IMR-90 (cell line): ENCODE measurements around the gene MSH3. TPM values are rescaled to one million over a fixed set of nuclear protein-coding genes. Genes with fewer than 3 reads are reported as not detected.

Source experiments
- ATAC-seq: fragments of 200-7000 bp; cut with Tn5 transposase; 2 replicates; pipeline ENCODE4 v1.9.1; 2020; ENCODE audit warnings: low read depth, mild to moderate bottlenecking, moderate library complexity
- BruUV-seq: library from RNA; stranded (reverse); fragments of 400-500 nt; replicated peaks from 2 replicates; lab custom pipeline; 2021; lab: Mats Ljungman, UMichigan
- CTCF ChIA-PET: fragments of 300-600 bp; formaldehyde crosslinking; extraction: SDS; loops from one replicate; lab custom pipeline; 2021; ENCODE audit warnings: antibody characterized with exemption; lab: Yijun Ruan, JAX
- POLR2A ChIA-PET: fragments of 300-600 bp; sonication (Branson Sonifier 250); formaldehyde crosslinking; loops from one replicate; lab custom pipeline; 2022; ENCODE audit warnings: antibody characterized with exemption; ENCODE audit not compliant: unreplicated experiment; lab: Charles Lee
- DNase-seq: peaks from one replicate; pipeline ENCODE4 v3.0.0; 2013
- H2AFZ ChIP-seq: replicated peaks from 2 replicates; pipeline ENCODE3; 2013; ENCODE audit warnings: low read length, mild to moderate bottlenecking; ENCODE audit not compliant: poor library complexity
- H2AK5ac ChIP-seq: 2 replicates; pipeline ENCODE4 v1.6.1; 2013; ENCODE audit warnings: low read depth, low read length, inconsistent platforms
- H2AK9ac ChIP-seq: replicated peaks from 2 replicates; pipeline ENCODE3; 2013; ENCODE audit warnings: mild to moderate bottlenecking, low read depth, low read length, moderate library complexity; ENCODE audit not compliant: poor library complexity
- H2BK120ac ChIP-seq: 2 replicates; pipeline ENCODE4 v1.6.1; 2013; ENCODE audit warnings: low read depth, low read length, inconsistent platforms
- H2BK15ac ChIP-seq: 3 replicates; pipeline ENCODE4 v1.6.1; 2013; ENCODE audit warnings: low read depth, low read length, inconsistent platforms
- H2BK20ac ChIP-seq: 2 replicates; pipeline ENCODE4 v1.6.1; 2013; ENCODE audit warnings: low read depth, mild to moderate bottlenecking, inconsistent platforms, low read length, moderate library complexity
- H2BK5ac ChIP-seq: 2 replicates; pipeline ENCODE4 v1.6.1; 2013; ENCODE audit warnings: mild to moderate bottlenecking, low read depth, low read length, inconsistent platforms; ENCODE audit not compliant: poor library complexity, severe bottlenecking
- H3K14ac ChIP-seq: replicated peaks from 2 replicates; pipeline ENCODE4 v1.6.1; 2013; ENCODE audit warnings: low read depth, low read length, inconsistent platforms
- H3K18ac ChIP-seq: 2 replicates; pipeline ENCODE4 v1.6.1; 2013; ENCODE audit warnings: low read depth, low read length, control low read depth
- H3K23ac ChIP-seq: 2 replicates; pipeline ENCODE4 v1.6.1; 2013; ENCODE audit warnings: low read depth, low read length, inconsistent platforms
- H3K27ac ChIP-seq: 2 replicates; pipeline ENCODE4 v1.5.1; 2013; ENCODE audit warnings: mild to moderate bottlenecking, control low read depth, low read length; ENCODE audit not compliant: insufficient read depth
- H3K27me3 ChIP-seq: 2 replicates; pipeline ENCODE4 v1.6.1; 2013; ENCODE audit warnings: low read length; ENCODE audit not compliant: control insufficient read depth, insufficient read depth
- H3K36me3 ChIP-seq: 2 replicates; pipeline ENCODE4 v1.6.1; 2013; ENCODE audit warnings: low read length, mixed read lengths; ENCODE audit not compliant: control insufficient read depth, insufficient read depth
- H3K4ac ChIP-seq: 2 replicates; pipeline ENCODE4 v1.6.1; 2013; ENCODE audit warnings: low read depth, low read length, inconsistent platforms
- H3K4me1 ChIP-seq: 2 replicates; pipeline ENCODE4 v1.6.1; 2013; ENCODE audit warnings: low read length, mixed read lengths; ENCODE audit not compliant: control insufficient read depth, insufficient read depth
- H3K4me2 ChIP-seq: 2 replicates; pipeline ENCODE4 v1.6.1; 2013; ENCODE audit warnings: low read depth, mild to moderate bottlenecking, control low read depth, low read length, moderate library complexity
- H3K4me3 ChIP-seq: 2 replicates; pipeline ENCODE4 v1.5.1; 2013; ENCODE audit warnings: low read depth, mild to moderate bottlenecking, control low read depth, low read length, moderate library complexity; ENCODE audit not compliant: insufficient read depth
- H3K56ac ChIP-seq: 2 replicates; pipeline ENCODE4 v1.6.1; 2013; ENCODE audit warnings: low read length, inconsistent platforms; ENCODE audit not compliant: insufficient read depth; ENCODE audit errors: extremely low read depth
- H3K79me1 ChIP-seq, 2 experiments: 2 replicates each; pipeline ENCODE4 v1.6.1; 2013; ENCODE audit warnings: low read length in 2 of 2, inconsistent platforms in 1 of 2, low read depth in 1 of 2
- H3K9ac ChIP-seq: 2 replicates; pipeline ENCODE4 v1.6.1; 2013; ENCODE audit warnings: low read depth, low read length, control low read depth
- H3K9me1 ChIP-seq: 2 replicates; pipeline ENCODE4 v1.6.1; 2013; ENCODE audit warnings: low read length, inconsistent platforms; ENCODE audit not compliant: insufficient read depth
- H3K9me3 ChIP-seq: 2 replicates; pipeline ENCODE4 v1.6.1; 2013; ENCODE audit warnings: low read length; ENCODE audit not compliant: control insufficient read depth, insufficient read depth
- H4K20me1 ChIP-seq: 2 replicates; pipeline ENCODE4 v1.6.1; 2013; ENCODE audit warnings: low read length, inconsistent platforms; ENCODE audit not compliant: insufficient read depth
- H4K5ac ChIP-seq: 2 replicates; pipeline ENCODE4 v1.6.1; 2013; ENCODE audit warnings: mild to moderate bottlenecking, low read depth, low read length, control low read depth
- H4K8ac ChIP-seq, 2 experiments: 2 replicates each; pipeline ENCODE4 v1.6.1; 2013; ENCODE audit warnings: low read depth in 2 of 2, low read length in 2 of 2, control low read depth in 1 of 2, inconsistent platforms in 1 of 2
- H4K91ac ChIP-seq: 2 replicates; pipeline ENCODE4 v1.6.1; 2013; ENCODE audit warnings: low read depth, low read length, inconsistent platforms; ENCODE audit not compliant: insufficient read depth
- BHLHE40 ChIP-seq: fragments of 150-350 bp; IDR thresholded peaks from 2 replicates; pipeline ENCODE4 v1.6.1; 2016; ENCODE audit warnings: mild to moderate bottlenecking, low read depth, low read length
- FOS ChIP-seq: fragments of 150-350 bp; IDR thresholded peaks from 2 replicates; pipeline ENCODE4 v1.6.1; 2016; ENCODE audit warnings: low read depth, low read length
- MXI1 ChIP-seq: IDR thresholded peaks from 2 replicates; pipeline ENCODE4 v1.6.1; 2012; ENCODE audit warnings: low read depth, mild to moderate bottlenecking, low read length, moderate library complexity, borderline replicate concordance
- NFE2L2 ChIP-seq: fragments of 150-350 bp; IDR thresholded peaks from 2 replicates; pipeline ENCODE4 v1.6.1; 2016; ENCODE audit warnings: low read depth, mild to moderate bottlenecking, low read length
- RAD21 ChIP-seq: IDR thresholded peaks from 2 replicates; pipeline ENCODE4 v1.6.1; 2012; ENCODE audit warnings: low read length, improper control_type of control experiment
- RCOR1 ChIP-seq: IDR thresholded peaks from 2 replicates; pipeline ENCODE4 v1.6.1; 2012; ENCODE audit warnings: mild to moderate bottlenecking, low read length, improper control_type of control experiment; ENCODE audit not compliant: insufficient replicate concordance
- RFX5 ChIP-seq: IDR thresholded peaks from 2 replicates; pipeline ENCODE4 v1.8.0; 2012; ENCODE audit warnings: low read depth, mild to moderate bottlenecking, low read length, moderate library complexity
- SMC3 ChIP-seq: fragments of 150-350 bp; IDR thresholded peaks from 2 replicates; pipeline ENCODE4 v1.6.1; 2016; ENCODE audit warnings: low read depth, mild to moderate bottlenecking, antibody characterized with exemption, low read length, moderate library complexity
- WGBS, 2 experiments: methylation state at CpG; one replicate each; pipeline versions ENCODE4 v1.1.5 to v1.1.7; 2013; ENCODE audit warnings: missing lambda C conversion rate in 2 of 2; ENCODE audit not compliant: insufficient read length in 1 of 2; ENCODE audit errors: extremely low coverage in 2 of 2; 5-methylcytosine and 5-hydroxymethylcytosine counted together
- dilution Hi-C: fragments of 300-500 bp; cut with HindIII; formaldehyde crosslinking; loops from one replicate; pipeline ENCODE4 v1.14.3; 2018; ENCODE audit warnings: low sequenced_read_pairs; ENCODE audit not compliant: unreplicated experiment
- in situ Hi-C: fragments of 300-500 bp; cut with MboI; formaldehyde crosslinking; loops from 3 replicates; pipeline ENCODE4 v1.14.3; 2019; ENCODE audit warnings: low sequenced_read_pairs, inconsistent platforms, mixed read lengths
- intact Hi-C: fragments of 100-400 bp; cut with micrococcal nuclease; formaldehyde crosslinking; loops from 2 replicates; pipeline ENCODE4 v1.10.0; 2022
- polyA plus RNA-seq, 3 experiments: library from polyadenylated mRNA; depleted of rRNA; stranded (reverse); fragments of >200 nt; gene quantifications; 2 replicates each; pipeline ENCODE4 v1.2.3, GENCODE V29; 2012; ENCODE audit warnings: low replicate concordance in 1 of 3
- total RNA-seq: library from RNA; depleted of rRNA; stranded (reverse); fragments of >200 nt; gene quantifications from 2 replicates; pipeline ENCODE4 v1.2.3, GENCODE V29; 2012
- TF ChIP-seq, protein P1 (sequence below): conservative IDR thresholded peaks from 2 replicates; pipeline ENCODE4 v1.5.1; 2012; ENCODE audit warnings: mild to moderate bottlenecking, low read depth, low read length, improper control_type of control experiment
- TF ChIP-seq, protein P2 (sequence below): fragments of 150-350 bp; IDR thresholded peaks from 2 replicates; pipeline ENCODE4 v1.6.1; 2016; ENCODE audit warnings: low read depth, mild to moderate bottlenecking, low read length, moderate library complexity, borderline replicate concordance
- TF ChIP-seq, protein P3 (sequence below): fragments of 150-350 bp; IDR thresholded peaks from 2 replicates; pipeline ENCODE4 v1.6.1; 2017; ENCODE audit warnings: mild to moderate bottlenecking, antibody characterized with exemption, low read length, low read depth

The MSH3 gene
- total and polyA plus RNA-seq, 2 of the 4 experiments (the other 2 are of a cell fraction) = 4.6 to 13.3 TPM

DNA sequence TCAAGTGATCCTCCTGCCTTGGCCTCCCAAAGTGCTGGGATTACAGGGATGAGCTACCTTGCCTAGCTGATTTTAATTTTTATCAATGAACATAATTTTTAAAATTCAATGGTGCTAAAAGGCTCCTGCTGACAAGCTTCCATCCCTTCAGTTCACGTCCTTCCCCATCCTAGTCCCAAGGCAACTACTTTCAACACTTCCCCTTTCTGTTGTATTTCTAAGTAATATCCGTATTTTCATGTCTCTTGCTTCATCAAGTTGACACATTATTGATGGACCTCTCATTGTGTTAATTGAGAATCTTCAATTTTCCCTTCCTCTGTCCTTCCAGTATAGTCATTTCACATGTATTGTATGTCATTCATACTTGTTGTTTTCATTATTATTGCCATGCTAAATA lies 211.9 kb downstream of the MSH3 start:
- Histone ChIP-seq H4K8ac (no peak overlapping the region), H3K27me3 (no peaks in the 10 kb centered on the region), H4K5ac (no peak overlapping the region), H2AK5ac (no peak overlapping the region), H3K23ac (no peak overlapping the region), H3K4me3 (no peak overlapping the region), H2BK5ac (no peak overlapping the region), H2AK9ac (no peak overlapping the region), H3K4me1 (peaks cover 3% of the 10 kb centered on the region; the same call in 1 of the 2 replicates), H2AFZ (no peak overlapping the region), H3K9me3 (no peaks in the 10 kb centered on the region), H3K9me1 (peaks cover under 1% of the 10 kb centered on the region; the same call in 1 of the 2 replicates), H3K18ac (no peak overlapping the region), H3K56ac (no peak overlapping the region), H3K4ac (no peak overlapping the region), H3K79me1 (no peaks in the 10 kb centered on the region; a peak in 1 of 4 replicates), H2BK20ac (no peak overlapping the region), H2BK15ac (no peak overlapping the region), H3K9ac (no peak overlapping the region), H2BK120ac (no peak overlapping the region), H4K20me1 (no peaks in the 10 kb centered on the region), H4K91ac (no peak overlapping the region), H3K4me2 (no peak overlapping the region), H3K36me3 (no peaks in the 10 kb centered on the region), H3K27ac (no peak overlapping the region), H3K14ac (no peak overlapping the region)
- intact Hi-C loops = no loop called here
- dilution Hi-C loops = no loop called here
- ChIA-PET CTCF (interaction anchor here (0.6 kb wide), 1 partner anchor 90 kb away, joined by 3 read pairs; no protein-coding TSS in a partner anchor), POLR2A (no interaction called here)
- DNase-seq = no peak
- no CpG with 5 or more reads among the region's 2 CpGs for WGBS, 2 experiments
- TF ChIP-seq FOS = no peak
- TF ChIP-seq, protein P1, sequence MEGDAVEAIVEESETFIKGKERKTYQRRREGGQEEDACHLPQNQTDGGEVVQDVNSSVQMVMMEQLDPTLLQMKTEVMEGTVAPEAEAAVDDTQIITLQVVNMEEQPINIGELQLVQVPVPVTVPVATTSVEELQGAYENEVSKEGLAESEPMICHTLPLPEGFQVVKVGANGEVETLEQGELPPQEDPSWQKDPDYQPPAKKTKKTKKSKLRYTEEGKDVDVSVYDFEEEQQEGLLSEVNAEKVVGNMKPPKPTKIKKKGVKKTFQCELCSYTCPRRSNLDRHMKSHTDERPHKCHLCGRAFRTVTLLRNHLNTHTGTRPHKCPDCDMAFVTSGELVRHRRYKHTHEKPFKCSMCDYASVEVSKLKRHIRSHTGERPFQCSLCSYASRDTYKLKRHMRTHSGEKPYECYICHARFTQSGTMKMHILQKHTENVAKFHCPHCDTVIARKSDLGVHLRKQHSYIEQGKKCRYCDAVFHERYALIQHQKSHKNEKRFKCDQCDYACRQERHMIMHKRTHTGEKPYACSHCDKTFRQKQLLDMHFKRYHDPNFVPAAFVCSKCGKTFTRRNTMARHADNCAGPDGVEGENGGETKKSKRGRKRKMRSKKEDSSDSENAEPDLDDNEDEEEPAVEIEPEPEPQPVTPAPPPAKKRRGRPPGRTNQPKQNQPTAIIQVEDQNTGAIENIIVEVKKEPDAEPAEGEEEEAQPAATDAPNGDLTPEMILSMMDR = no peak
- TF ChIP-seq BHLHE40 = no peak
- no peak for TF ChIP-seq RFX5
- TF ChIP-seq NFE2L2 = no peak
- TF ChIP-seq, protein P2, sequence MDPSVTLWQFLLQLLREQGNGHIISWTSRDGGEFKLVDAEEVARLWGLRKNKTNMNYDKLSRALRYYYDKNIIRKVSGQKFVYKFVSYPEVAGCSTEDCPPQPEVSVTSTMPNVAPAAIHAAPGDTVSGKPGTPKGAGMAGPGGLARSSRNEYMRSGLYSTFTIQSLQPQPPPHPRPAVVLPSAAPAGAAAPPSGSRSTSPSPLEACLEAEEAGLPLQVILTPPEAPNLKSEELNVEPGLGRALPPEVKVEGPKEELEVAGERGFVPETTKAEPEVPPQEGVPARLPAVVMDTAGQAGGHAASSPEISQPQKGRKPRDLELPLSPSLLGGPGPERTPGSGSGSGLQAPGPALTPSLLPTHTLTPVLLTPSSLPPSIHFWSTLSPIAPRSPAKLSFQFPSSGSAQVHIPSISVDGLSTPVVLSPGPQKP = no peak
- TF ChIP-seq RCOR1 = no peak
- no peak for TF ChIP-seq SMC3
- TF ChIP-seq MXI1 = no peak
- no peak for TF ChIP-seq RAD21
- TF ChIP-seq, protein P3, sequence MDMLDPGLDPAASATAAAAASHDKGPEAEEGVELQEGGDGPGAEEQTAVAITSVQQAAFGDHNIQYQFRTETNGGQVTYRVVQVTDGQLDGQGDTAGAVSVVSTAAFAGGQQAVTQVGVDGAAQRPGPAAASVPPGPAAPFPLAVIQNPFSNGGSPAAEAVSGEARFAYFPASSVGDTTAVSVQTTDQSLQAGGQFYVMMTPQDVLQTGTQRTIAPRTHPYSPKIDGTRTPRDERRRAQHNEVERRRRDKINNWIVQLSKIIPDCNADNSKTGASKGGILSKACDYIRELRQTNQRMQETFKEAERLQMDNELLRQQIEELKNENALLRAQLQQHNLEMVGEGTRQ = no peak
- in situ Hi-C loops = no loop called here
- no TSS peak for BruUV-seq
- ATAC-seq = no peak
